ENCODE data around the gene NLRC3. TPM values are rescaled to one million over a fixed set of nuclear protein-coding genes. Genes with fewer than 3 reads are reported as not detected.

NLRC3 gene
- total RNA-seq, 3 donors from 2014 or later (not counting 1 experiment from before 2014, with no cell fraction given) = 98.8 to 145 (median 133) TPM

DNA sequence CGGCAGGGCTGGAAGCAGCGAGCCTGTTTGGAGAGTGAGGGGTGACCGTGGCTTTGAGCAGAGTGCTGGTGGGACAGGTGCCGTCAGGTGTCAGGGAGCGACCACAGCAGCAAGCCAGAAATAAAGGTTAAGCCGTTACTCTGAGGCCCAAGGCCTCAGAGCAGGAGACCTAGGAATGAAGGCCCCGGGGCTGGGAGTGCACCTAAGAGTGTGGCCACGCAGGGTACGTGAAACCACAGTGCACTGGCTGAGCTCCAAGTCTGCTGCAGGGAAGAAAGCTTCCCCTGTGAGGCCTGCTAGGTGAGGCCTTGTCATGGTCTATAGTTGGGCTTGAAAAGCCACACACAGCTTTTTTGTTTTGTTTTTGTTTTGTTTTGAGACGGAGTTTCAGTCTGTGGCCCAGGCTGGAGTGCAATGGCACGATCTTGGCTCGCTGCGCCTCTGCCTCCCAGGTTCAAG is 67.7 kb downstream of the NLRC3 start:
- ATAC-seq (peak in 2 of 3 donors; percentile 32 to 52), DNase-seq (peak in 1 of 2 donors; percentile 92)
- Histone ChIP-seq H3K4me1 (ENCODE audit: control insufficient read depth, insufficient read depth, low read length) (peaks cover 19% of the 10 kb centered on the region), H3K9me3 (ENCODE audit: control insufficient read depth, insufficient read depth, low read length) (no peaks in the 10 kb centered on the region), H3K36me3 (ENCODE audit: control insufficient read depth, insufficient read depth, low read length) (peaks cover 15% of the 10 kb centered on the region), H3K4me3 (ENCODE audit: low read length) (no peak overlapping the region), H3K27ac (ENCODE audit: low read length) (peak overlapping the region; percentile 17), H3K27me3 (ENCODE audit: control insufficient read depth, insufficient read depth, low read length) (no peaks in the 10 kb centered on the region)
- TF ChIP-seq, protein P1, sequence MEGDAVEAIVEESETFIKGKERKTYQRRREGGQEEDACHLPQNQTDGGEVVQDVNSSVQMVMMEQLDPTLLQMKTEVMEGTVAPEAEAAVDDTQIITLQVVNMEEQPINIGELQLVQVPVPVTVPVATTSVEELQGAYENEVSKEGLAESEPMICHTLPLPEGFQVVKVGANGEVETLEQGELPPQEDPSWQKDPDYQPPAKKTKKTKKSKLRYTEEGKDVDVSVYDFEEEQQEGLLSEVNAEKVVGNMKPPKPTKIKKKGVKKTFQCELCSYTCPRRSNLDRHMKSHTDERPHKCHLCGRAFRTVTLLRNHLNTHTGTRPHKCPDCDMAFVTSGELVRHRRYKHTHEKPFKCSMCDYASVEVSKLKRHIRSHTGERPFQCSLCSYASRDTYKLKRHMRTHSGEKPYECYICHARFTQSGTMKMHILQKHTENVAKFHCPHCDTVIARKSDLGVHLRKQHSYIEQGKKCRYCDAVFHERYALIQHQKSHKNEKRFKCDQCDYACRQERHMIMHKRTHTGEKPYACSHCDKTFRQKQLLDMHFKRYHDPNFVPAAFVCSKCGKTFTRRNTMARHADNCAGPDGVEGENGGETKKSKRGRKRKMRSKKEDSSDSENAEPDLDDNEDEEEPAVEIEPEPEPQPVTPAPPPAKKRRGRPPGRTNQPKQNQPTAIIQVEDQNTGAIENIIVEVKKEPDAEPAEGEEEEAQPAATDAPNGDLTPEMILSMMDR (IDR thresholded peaks at IDR 0.05) = no peak
- Mint-ChIP-seq H3K36me3 (no peaks in the 10 kb centered on the region), H3K9me3 (no peaks in the 10 kb centered on the region), H3K27ac (no peak overlapping the region), H3K4me1 (peaks cover 0 to 5% of the 10 kb centered on the region in 2 donors), H3K27me3 (ENCODE audit: low read depth in 2 of 2) (no peaks in the 10 kb centered on the region), H3K4me3 (no peak overlapping the region)
- intact Hi-C loops (cut with micrococcal nuclease) = no loop called here
- 32% methylated on average over 13 of the region's 13 CpGs for WGBS (ENCODE audit: insufficient coverage)

DNA sequence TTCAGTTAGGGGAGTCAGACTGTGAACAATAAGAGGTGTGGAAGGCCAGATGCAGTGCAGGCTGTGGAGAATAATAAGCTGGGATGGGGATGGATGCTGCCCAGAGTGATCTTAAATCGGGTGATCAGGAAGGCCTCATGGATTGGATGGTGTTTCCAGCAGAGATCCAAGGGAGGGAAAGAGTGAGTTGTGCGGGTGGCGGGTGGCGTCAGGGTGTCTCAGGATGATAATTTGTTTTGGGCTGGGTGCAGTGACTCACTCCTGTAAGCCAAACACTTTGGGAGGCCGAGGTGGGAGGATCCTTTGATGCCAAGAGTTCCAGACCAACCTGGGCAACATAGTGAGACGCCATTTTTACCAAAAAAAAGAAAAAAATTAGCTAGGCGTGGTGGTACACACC is 68.5 kb downstream of the NLRC3 start:
- no peak overlapping the region for H3K27ac ChIP-seq (ENCODE audit: low read length)
- peaks cover 8% of the 10 kb centered on the region for H3K36me3 ChIP-seq (ENCODE audit: control insufficient read depth, insufficient read depth, low read length)
- H3K4me1 ChIP-seq (ENCODE audit: control insufficient read depth, insufficient read depth, low read length) = peaks cover 19% of the 10 kb centered on the region
- peaks cover 0 to 5% of the 10 kb centered on the region in 2 donors for H3K4me1 Mint-ChIP-seq
- H3K4me3 Mint-ChIP-seq = no peak overlapping the region
- no peaks in the 10 kb centered on the region for H3K9me3 ChIP-seq (ENCODE audit: control insufficient read depth, insufficient read depth, low read length)
- peak overlapping the region in 1 of 2 donors; percentile 3 for H3K27ac Mint-ChIP-seq
- 97% methylated on average over 7 of the region's 7 CpGs for WGBS (ENCODE audit: insufficient coverage)
- H3K4me3 ChIP-seq (ENCODE audit: low read length) = no peak overlapping the region
- H3K27me3 Mint-ChIP-seq (ENCODE audit: low read depth in 2 of 2) = no peaks in the 10 kb centered on the region
- H3K27me3 ChIP-seq (ENCODE audit: control insufficient read depth, insufficient read depth, low read length) = no peaks in the 10 kb centered on the region
- TF ChIP-seq, protein P1 (IDR thresholded peaks at IDR 0.05) = no peak
- intact Hi-C loops (cut with micrococcal nuclease) = no loop called here
- ATAC-seq (no peak), DNase-seq (no peak)
- H3K9me3 Mint-ChIP-seq = no peaks in the 10 kb centered on the region
- no peaks in the 10 kb centered on the region for H3K36me3 Mint-ChIP-seq

DNA sequence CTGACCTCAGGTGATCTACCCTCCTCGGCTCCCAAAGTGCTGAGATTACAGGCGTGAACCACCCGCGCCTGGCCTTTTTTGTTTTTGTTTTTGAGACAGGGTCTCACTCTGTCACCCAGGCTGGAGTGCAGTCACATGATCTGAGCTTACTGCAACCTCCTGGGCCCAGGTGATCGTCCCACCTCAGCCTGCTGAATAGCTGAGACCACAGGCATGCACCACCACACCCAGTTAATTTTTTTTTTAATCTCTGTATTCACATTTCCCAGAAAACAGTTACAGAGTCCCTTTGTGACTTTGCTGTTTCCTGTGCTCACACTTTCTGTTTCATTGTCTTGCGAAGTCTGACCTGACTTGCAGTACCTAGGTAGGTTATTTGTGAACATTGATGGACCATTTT is 73.7 kb downstream of the NLRC3 start:
- WGBS (ENCODE audit: insufficient coverage) = 22% methylated on average over 6 of the region's 6 CpGs
- no peak overlapping the region for H3K4me3 ChIP-seq (ENCODE audit: low read length)
- no peaks in the 10 kb centered on the region for H3K9me3 ChIP-seq (ENCODE audit: control insufficient read depth, insufficient read depth, low read length)
- peak overlapping the region; percentile 45 to 67 for H3K27ac Mint-ChIP-seq
- H3K27ac ChIP-seq (ENCODE audit: low read length) = peak overlapping the region; percentile 0
- H3K36me3 ChIP-seq (ENCODE audit: control insufficient read depth, insufficient read depth, low read length) = peaks cover 2% of the 10 kb centered on the region
- DNase-seq (peak in 1 of 2 donors; percentile 66), ATAC-seq (no peak)
- no peaks in the 10 kb centered on the region for H3K36me3 Mint-ChIP-seq
- TF ChIP-seq, protein P1 (IDR thresholded peaks at IDR 0.05) = no peak
- peaks cover 25 to 40% of the 10 kb centered on the region in 2 donors for H3K4me1 Mint-ChIP-seq
- H3K4me3 Mint-ChIP-seq = peak overlapping the region; percentile 31
- intact Hi-C loops (cut with micrococcal nuclease) = no loop called here
- H3K4me1 ChIP-seq (ENCODE audit: control insufficient read depth, insufficient read depth, low read length) = peaks cover 40% of the 10 kb centered on the region
- no peaks in the 10 kb centered on the region for H3K27me3 ChIP-seq (ENCODE audit: control insufficient read depth, insufficient read depth, low read length)
- H3K9me3 Mint-ChIP-seq = no peaks in the 10 kb centered on the region
- H3K27me3 Mint-ChIP-seq (ENCODE audit: low read depth in 2 of 2) = no peaks in the 10 kb centered on the region

Measured in natural killer cell (primary cell).